ENCODE results near the gene GRPR. TPM values are rescaled to one million over a fixed set of nuclear protein-coding genes. Genes with fewer than 3 reads are reported as not detected.

GRPR gene
- total and polyA plus RNA-seq, 2 of the 13 experiments (the other 11 are each of a cell fraction or from before 2014, with no cell fraction given): 0.04 to 0.05 TPM

DNA sequence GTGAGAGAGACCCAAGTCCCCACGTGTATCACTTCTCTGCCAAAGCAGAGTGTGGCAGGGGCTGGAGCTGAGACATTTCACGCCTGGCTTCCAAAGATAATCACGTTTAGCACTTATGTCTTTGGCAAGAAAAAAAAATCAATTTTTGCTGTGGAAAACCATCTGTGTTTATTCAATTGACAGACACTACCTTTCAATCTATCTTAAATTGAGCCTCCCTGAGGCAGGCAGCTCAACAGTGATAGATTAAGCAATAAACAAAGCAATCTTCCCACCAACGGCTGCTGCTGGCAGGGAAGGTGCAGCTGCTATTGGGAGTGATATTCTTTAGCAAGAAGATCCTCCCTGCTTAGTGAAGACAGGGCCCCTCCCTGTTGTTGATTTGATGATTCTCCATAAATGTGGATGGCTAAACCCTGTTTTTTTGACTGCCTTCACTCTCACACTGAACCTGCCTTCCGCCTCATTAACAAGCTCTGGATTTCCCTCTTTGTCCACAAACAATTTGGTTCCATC is 32.3 kb downstream of the GRPR start:
- Histone ChIP-seq H3K36me3 (replicated peaks in 1 of 2; ENCODE audit: control insufficient read depth in 1 of 2, insufficient read depth in 2 of 2, low read length in 2 of 2) (no peaks in the 10 kb centered on the region), H3K4me2 (ENCODE audit: low read depth, low read length) (no peak overlapping the region), H3K27ac (ENCODE audit: extremely low read length, insufficient read depth, low read length) (no peak overlapping the region), H4K20me1 (ENCODE audit: insufficient read depth, low read length) (no peaks in the 10 kb centered on the region), H3K9ac (ENCODE audit: insufficient read depth, low read depth, low read length) (no peak overlapping the region), H3K27me3 (ENCODE audit: control insufficient read depth in 1 of 2, insufficient read depth in 2 of 2, low read length in 2 of 2) (no peaks in the 10 kb centered on the region), H2AFZ (ENCODE audit: low read length) (no peak overlapping the region), H3K9me3 (ENCODE audit: low read length) (no peaks in the 10 kb centered on the region), H3K4me3 (replicated peaks in 1 of 3; ENCODE audit: insufficient read depth in 1 of 3, low read depth in 2 of 3, low read length in 3 of 3) (no peak overlapping the region), H3K79me2 (ENCODE audit: insufficient read depth, low read length) (no peaks in the 10 kb centered on the region), H3K4me1 (ENCODE audit: insufficient read depth, low read length) (no peaks in the 10 kb centered on the region)
- TF ChIP-seq ZZZ3 (CRISPR knock-in tag; IDR thresholded peaks at IDR 0.05; ENCODE audit: borderline replicate concordance) (no peak), ZNF782 (CRISPR knock-in tag; IDR thresholded peaks at IDR 0.05; ENCODE audit: borderline replicate concordance) (no peak), ZNF234 (CRISPR knock-in tag; conservative IDR thresholded peaks at IDR 0.05) (no peak), ZNF180 (CRISPR knock-in tag; IDR thresholded peaks at IDR 0.05; ENCODE audit: borderline replicate concordance, low read depth) (no peak), ZNF337 (CRISPR knock-in tag; IDR thresholded peaks at IDR 0.05; ENCODE audit: borderline replicate concordance, low read depth) (no peak)
- TF ChIP-seq, protein P1, sequence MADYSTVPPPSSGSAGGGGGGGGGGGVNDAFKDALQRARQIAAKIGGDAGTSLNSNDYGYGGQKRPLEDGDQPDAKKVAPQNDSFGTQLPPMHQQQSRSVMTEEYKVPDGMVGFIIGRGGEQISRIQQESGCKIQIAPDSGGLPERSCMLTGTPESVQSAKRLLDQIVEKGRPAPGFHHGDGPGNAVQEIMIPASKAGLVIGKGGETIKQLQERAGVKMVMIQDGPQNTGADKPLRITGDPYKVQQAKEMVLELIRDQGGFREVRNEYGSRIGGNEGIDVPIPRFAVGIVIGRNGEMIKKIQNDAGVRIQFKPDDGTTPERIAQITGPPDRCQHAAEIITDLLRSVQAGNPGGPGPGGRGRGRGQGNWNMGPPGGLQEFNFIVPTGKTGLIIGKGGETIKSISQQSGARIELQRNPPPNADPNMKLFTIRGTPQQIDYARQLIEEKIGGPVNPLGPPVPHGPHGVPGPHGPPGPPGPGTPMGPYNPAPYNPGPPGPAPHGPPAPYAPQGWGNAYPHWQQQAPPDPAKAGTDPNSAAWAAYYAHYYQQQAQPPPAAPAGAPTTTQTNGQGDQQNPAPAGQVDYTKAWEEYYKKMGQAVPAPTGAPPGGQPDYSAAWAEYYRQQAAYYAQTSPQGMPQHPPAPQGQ (CRISPR knock-in tag; IDR thresholded peaks at IDR 0.05; ENCODE audit: borderline replicate concordance): no peak
- no peak for ATAC-seq
- intact Hi-C loops (cut with micrococcal nuclease; ENCODE audit: unreplicated experiment) (no loop called here), in situ Hi-C loops (cut with HindIII; ENCODE audit: extremely low pct_ligation_motif_present, low pct_unique_long_range_greater_than_20kb) (no loop called here)
- 39% methylated on average over 4 of the region's 5 CpGs for WGBS (ENCODE audit: low lambda C conversion rate)
- CTCF ChIA-PET (ENCODE audit: low intra/inter-chr PET ratio, low total read pairs): no interaction called here
- no peak for DNase-seq (ENCODE audit: low spot score)
- POLR2A ChIA-PET: no interaction called here
- BruUV-seq (replicated peaks): no TSS peak
- no peak for FAIRE-seq

Data from HepG2 (cell line).